ENCODE data around the gene NR4A1. TPM values are rescaled to one million over a fixed set of nuclear protein-coding genes. Genes with fewer than 3 reads are reported as not detected.

The NR4A1 gene
- total and polyA plus RNA-seq, 10 of the 15 experiments (the other 5 are each of a cell fraction or from before 2014, with no cell fraction given): 0.05 to 7.9 (median 2.2) TPM; not detected in 1

DNA sequence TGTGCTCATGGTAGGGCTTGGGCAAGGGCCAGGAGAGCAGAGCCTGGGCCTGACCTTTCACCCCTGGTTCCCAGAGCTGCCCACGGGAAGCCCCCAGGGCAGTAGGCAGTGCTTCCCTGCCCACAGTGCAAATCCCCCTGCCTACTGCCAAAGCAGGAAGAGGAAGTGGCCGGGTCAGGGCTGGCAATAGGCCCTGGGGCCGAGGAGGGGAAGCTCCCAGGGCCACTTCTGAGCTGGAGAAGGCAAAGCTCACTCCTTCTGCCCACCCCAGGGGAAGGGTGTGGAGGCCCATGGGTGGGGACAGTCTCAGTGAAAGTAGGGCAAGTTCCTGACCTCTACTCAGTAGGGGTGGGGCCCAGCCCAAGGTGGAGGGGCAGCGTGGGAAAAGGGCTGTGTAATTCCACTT lies 5.4 kb upstream of the NR4A1 start (continued):
- TF ChIP-seq, protein P1, sequence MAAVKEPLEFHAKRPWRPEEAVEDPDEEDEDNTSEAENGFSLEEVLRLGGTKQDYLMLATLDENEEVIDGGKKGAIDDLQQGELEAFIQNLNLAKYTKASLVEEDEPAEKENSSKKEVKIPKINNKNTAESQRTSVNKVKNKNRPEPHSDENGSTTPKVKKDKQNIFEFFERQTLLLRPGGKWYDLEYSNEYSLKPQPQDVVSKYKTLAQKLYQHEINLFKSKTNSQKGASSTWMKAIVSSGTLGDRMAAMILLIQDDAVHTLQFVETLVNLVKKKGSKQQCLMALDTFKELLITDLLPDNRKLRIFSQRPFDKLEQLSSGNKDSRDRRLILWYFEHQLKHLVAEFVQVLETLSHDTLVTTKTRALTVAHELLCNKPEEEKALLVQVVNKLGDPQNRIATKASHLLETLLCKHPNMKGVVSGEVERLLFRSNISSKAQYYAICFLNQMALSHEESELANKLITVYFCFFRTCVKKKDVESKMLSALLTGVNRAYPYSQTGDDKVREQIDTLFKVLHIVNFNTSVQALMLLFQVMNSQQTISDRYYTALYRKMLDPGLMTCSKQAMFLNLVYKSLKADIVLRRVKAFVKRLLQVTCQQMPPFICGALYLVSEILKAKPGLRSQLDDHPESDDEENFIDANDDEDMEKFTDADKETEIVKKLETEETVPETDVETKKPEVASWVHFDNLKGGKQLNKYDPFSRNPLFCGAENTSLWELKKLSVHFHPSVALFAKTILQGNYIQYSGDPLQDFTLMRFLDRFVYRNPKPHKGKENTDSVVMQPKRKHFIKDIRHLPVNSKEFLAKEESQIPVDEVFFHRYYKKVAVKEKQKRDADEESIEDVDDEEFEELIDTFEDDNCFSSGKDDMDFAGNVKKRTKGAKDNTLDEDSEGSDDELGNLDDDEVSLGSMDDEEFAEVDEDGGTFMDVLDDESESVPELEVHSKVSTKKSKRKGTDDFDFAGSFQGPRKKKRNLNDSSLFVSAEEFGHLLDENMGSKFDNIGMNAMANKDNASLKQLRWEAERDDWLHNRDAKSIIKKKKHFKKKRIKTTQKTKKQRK (IDR thresholded peaks at IDR 0.05; ENCODE audit: low read depth, low read length): no peak
- TF ChIP-seq, protein P2, sequence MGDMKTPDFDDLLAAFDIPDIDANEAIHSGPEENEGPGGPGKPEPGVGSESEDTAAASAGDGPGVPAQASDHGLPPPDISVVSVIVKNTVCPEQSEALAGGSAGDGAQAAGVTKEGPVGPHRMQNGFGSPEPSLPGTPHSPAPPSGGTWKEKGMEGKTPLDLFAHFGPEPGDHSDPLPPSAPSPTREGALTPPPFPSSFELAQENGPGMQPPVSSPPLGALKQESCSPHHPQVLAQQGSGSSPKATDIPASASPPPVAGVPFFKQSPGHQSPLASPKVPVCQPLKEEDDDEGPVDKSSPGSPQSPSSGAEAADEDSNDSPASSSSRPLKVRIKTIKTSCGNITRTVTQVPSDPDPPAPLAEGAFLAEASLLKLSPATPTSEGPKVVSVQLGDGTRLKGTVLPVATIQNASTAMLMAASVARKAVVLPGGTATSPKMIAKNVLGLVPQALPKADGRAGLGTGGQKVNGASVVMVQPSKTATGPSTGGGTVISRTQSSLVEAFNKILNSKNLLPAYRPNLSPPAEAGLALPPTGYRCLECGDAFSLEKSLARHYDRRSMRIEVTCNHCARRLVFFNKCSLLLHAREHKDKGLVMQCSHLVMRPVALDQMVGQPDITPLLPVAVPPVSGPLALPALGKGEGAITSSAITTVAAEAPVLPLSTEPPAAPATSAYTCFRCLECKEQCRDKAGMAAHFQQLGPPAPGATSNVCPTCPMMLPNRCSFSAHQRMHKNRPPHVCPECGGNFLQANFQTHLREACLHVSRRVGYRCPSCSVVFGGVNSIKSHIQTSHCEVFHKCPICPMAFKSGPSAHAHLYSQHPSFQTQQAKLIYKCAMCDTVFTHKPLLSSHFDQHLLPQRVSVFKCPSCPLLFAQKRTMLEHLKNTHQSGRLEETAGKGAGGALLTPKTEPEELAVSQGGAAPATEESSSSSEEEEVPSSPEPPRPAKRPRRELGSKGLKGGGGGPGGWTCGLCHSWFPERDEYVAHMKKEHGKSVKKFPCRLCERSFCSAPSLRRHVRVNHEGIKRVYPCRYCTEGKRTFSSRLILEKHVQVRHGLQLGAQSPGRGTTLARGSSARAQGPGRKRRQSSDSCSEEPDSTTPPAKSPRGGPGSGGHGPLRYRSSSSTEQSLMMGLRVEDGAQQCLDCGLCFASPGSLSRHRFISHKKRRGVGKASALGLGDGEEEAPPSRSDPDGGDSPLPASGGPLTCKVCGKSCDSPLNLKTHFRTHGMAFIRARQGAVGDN (IDR thresholded peaks at IDR 0.05): peak; percentile 68; the same call in 1 of the 2 replicates
- TF ChIP-seq IKZF1 (conservative IDR thresholded peaks at IDR 0.05): peak; percentile 71

DNA sequence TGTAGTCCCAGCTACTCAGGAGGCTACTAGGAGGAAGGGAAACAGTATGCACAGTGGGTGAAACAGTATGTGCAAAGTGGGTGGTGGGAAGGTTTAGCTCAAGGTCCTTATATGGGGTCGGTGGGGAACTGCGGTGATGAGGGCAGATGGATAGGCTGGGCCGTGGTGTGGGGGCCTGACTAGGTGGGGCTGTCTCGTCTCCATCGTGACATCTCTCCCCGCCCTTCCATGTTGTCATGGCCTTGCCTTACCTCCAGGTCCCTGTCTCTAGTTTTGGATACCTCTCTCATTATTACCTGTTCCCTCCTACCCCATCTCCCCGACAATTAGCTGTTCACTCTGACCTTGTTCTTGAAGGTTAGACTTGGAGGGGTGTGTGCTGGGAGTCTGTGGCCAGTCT lies 4.4 kb upstream of the NR4A1 start:
- no peaks in the 10 kb centered on the region for H4K20me1 ChIP-seq (ENCODE audit: control insufficient read depth, insufficient read depth)
- no peak overlapping the region for H3K27ac ChIP-seq (ENCODE audit: control insufficient read depth, insufficient read depth)
- no peak overlapping the region for H3K4me2 ChIP-seq (ENCODE audit: control insufficient read depth, insufficient read depth)
- 60% methylated on average over 7 of the region's 7 CpGs for WGBS (ENCODE audit: insufficient coverage, insufficient replicate concordance, low lambda C conversion rate, missing lambda C conversion rate)
- BruUV-seq (replicated peaks): no TSS peak
- POLR2A ChIA-PET: interaction anchor here (1.2 kb wide), 1 partner anchor 14 kb away, joined by 5 read pairs; no protein-coding TSS in a partner anchor
- in situ Hi-C loops (cut with MboI): no loop called here
- DNase-seq (ENCODE audit: low read depth, low spot score) (no peak), ATAC-seq (no peak), FAIRE-seq (no peak)
- RAD21 ChIA-PET (ENCODE audit: unreplicated experiment): interaction anchor here (0.7 kb wide), 1 partner anchor 10 kb away, joined by 3 read pairs; no protein-coding TSS in a partner anchor
- no peaks in the 10 kb centered on the region for H3K27me3 ChIP-seq (replicated peaks in 1 of 2; ENCODE audit: control insufficient read depth in 2 of 2, insufficient read depth in 2 of 2, low read length in 1 of 2)
- H2AFZ ChIP-seq (ENCODE audit: control insufficient read depth, low read depth, low read length): no peak overlapping the region
- H3K9me3 ChIP-seq (replicated peaks; ENCODE audit: control insufficient read depth, insufficient read depth, low read length): no peaks in the 10 kb centered on the region
- CTCF ChIA-PET: interaction anchor here (1.4 to 6.8 kb wide), 5 partner anchors 8 to 73 kb away, joined by 4 to 61 read pairs (median 5); no protein-coding TSS in a partner anchor
- no peak overlapping the region for H3K9ac ChIP-seq (ENCODE audit: control insufficient read depth, insufficient read depth, low read length)
- SMC1A ChIA-PET (ENCODE audit: uncharacterized antibody, unreplicated experiment): interaction anchor here (0.9 to 3.1 kb wide), 4 partner anchors 21 to 72 kb away, joined by 3 to 12 read pairs (median 4); no protein-coding TSS in a partner anchor
- H3K79me2 ChIP-seq (ENCODE audit: control insufficient read depth, insufficient read depth, low read length): no peaks in the 10 kb centered on the region
- peaks cover 28% of the 10 kb centered on the region for H3K4me1 ChIP-seq (ENCODE audit: control insufficient read depth, insufficient read depth, low read length)
- H3K4me3 ChIP-seq: no peak overlapping the region
- intact Hi-C loops (cut with micrococcal nuclease; ENCODE audit: unreplicated experiment): no loop called here
- no peaks in the 10 kb centered on the region for H3K36me3 ChIP-seq (ENCODE audit: control insufficient read depth in 2 of 2, insufficient read depth in 2 of 2, low read length in 1 of 2)
- TF ChIP-seq, protein P2 (IDR thresholded peaks at IDR 0.05): no peak
- TF ChIP-seq, protein P3, sequence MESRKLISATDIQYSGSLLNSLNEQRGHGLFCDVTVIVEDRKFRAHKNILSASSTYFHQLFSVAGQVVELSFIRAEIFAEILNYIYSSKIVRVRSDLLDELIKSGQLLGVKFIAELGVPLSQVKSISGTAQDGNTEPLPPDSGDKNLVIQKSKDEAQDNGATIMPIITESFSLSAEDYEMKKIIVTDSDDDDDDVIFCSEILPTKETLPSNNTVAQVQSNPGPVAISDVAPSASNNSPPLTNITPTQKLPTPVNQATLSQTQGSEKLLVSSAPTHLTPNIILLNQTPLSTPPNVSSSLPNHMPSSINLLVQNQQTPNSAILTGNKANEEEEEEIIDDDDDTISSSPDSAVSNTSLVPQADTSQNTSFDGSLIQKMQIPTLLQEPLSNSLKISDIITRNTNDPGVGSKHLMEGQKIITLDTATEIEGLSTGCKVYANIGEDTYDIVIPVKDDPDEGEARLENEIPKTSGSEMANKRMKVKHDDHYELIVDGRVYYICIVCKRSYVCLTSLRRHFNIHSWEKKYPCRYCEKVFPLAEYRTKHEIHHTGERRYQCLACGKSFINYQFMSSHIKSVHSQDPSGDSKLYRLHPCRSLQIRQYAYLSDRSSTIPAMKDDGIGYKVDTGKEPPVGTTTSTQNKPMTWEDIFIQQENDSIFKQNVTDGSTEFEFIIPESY (IDR thresholded peaks at IDR 0.05): no peak
- TF ChIP-seq, protein P4, sequence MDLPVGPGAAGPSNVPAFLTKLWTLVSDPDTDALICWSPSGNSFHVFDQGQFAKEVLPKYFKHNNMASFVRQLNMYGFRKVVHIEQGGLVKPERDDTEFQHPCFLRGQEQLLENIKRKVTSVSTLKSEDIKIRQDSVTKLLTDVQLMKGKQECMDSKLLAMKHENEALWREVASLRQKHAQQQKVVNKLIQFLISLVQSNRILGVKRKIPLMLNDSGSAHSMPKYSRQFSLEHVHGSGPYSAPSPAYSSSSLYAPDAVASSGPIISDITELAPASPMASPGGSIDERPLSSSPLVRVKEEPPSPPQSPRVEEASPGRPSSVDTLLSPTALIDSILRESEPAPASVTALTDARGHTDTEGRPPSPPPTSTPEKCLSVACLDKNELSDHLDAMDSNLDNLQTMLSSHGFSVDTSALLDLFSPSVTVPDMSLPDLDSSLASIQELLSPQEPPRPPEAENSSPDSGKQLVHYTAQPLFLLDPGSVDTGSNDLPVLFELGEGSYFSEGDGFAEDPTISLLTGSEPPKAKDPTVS (IDR thresholded peaks at IDR 0.05; ENCODE audit: low read depth, low read length): no peak
